Measurements from ENCODE around the gene CNPY4. TPM values are rescaled to one million over a fixed set of nuclear protein-coding genes. Genes with fewer than 3 reads are reported as not detected.
A peak's percentile ranks its signal among the peaks of the same experiment; 100 is the strongest.

Gene CNPY4
- polyA plus RNA-seq, 1 donor from 2014 or later, result 4.5 TPM

- peak overlapping the region; percentile 76 to 95 (median 89) for H3K27ac Mint-ChIP-seq
- peaks cover 2% of the 10 kb centered on the region for H3K36me3 Mint-ChIP-seq
- peaks cover 24 to 32% (median 25%) of the 10 kb centered on the region in 3 donors for H3K4me1 Mint-ChIP-seq
- no peaks in the 10 kb centered on the region for H3K27me3 Mint-ChIP-seq
- peak overlapping the region; percentile 79 to 93 (median 87) for H3K4me3 Mint-ChIP-seq
- H3K9me3 Mint-ChIP-seq, result no peaks in the 10 kb centered on the region
Measured at GRCh38 chr7:100157334-100158228, 38.1 kb downstream of the CNPY4 start.

GRCh38 chr7:100158229-100159098 is 39.0 kb downstream of the CNPY4 start, which contains the start of gene TRAPPC14:
TRAPPC14 (minus strand) TSS chr7:100158723; CDS start chr7:100158499, 224 bp downstream.
- Mint-ChIP-seq H3K9me3 (no peaks in the 10 kb centered on the region), H3K27me3 (no peaks in the 10 kb centered on the region), H3K36me3 (peaks cover 2% of the 10 kb centered on the region), H3K27ac (peak within 1 kb of the TSS; percentile 90 to 96 (median 95)), H3K4me1 (peaks cover 24 to 33% (median 28%) of the 10 kb centered on the region in 3 donors), H3K4me3 (peak within 1 kb of the TSS; percentile 84 to 93 (median 87))

- no peaks in the 10 kb centered on the region for H3K27me3 Mint-ChIP-seq
- H3K4me3 Mint-ChIP-seq, result peak overlapping the region; percentile 84 to 93 (median 87)
- H3K27ac Mint-ChIP-seq, result peak overlapping the region; percentile 90 to 96 (median 95)
- H3K36me3 Mint-ChIP-seq, result peaks cover 2% of the 10 kb centered on the region
- H3K9me3 Mint-ChIP-seq, result no peaks in the 10 kb centered on the region
- peaks cover 19 to 28% (median 28%) of the 10 kb centered on the region in 3 donors for H3K4me1 Mint-ChIP-seq
Measured at GRCh38 chr7:100159099-100159623, 39.7 kb downstream of the CNPY4 start.

- H3K36me3 Mint-ChIP-seq, result peaks cover 2% of the 10 kb centered on the region
- peaks cover 17 to 28% (median 26%) of the 10 kb centered on the region in 3 donors for H3K4me1 Mint-ChIP-seq
- H3K27me3 Mint-ChIP-seq, result no peaks in the 10 kb centered on the region
- H3K27ac Mint-ChIP-seq, result peak overlapping the region in 2 of 3 donors; percentile 53 to 95
- H3K9me3 Mint-ChIP-seq, result no peaks in the 10 kb centered on the region
- peak overlapping the region; percentile 9 to 85 (median 64) for H3K4me3 Mint-ChIP-seq
Measured at GRCh38 chr7:100160067-100160466, 40.6 kb downstream of the CNPY4 start.

- Mint-ChIP-seq H3K27ac (peak overlapping the region in 2 of 3 donors; percentile 5 to 53), H3K4me1 (peaks cover 16 to 24% (median 22%) of the 10 kb centered on the region in 3 donors), H3K27me3 (peaks cover 21% of the 10 kb centered on the region), H3K9me3 (no peaks in the 10 kb centered on the region), H3K36me3 (no peaks in the 10 kb centered on the region), H3K4me3 (peak overlapping the region in 3 of 4 donors; percentile 13 to 79 (median 52))
Measured at GRCh38 chr7:100163006-100163531, 43.6 kb downstream of the CNPY4 start.

GRCh38 chr7:100163871-100164270 is 44.4 kb downstream of the CNPY4 start:
- no peaks in the 10 kb centered on the region for H3K9me3 Mint-ChIP-seq
- no peaks in the 10 kb centered on the region for H3K36me3 Mint-ChIP-seq
- H3K4me1 Mint-ChIP-seq, result peaks cover 24 to 31% (median 30%) of the 10 kb centered on the region in 3 donors
- H3K4me3 Mint-ChIP-seq, result peak overlapping the region in 1 of 4 donors; percentile 52
- H3K27ac Mint-ChIP-seq, result no peak overlapping the region
- peaks cover 29% of the 10 kb centered on the region for H3K27me3 Mint-ChIP-seq

GRCh38 chr7:100166317-100166940 is 47.0 kb downstream of the CNPY4 start:
- Mint-ChIP-seq H3K27me3 (peaks cover 45% of the 10 kb centered on the region), H3K36me3 (no peaks in the 10 kb centered on the region), H3K27ac (peak overlapping the region in 2 of 3 donors; percentile 16 to 38), H3K9me3 (no peaks in the 10 kb centered on the region), H3K4me3 (peak overlapping the region in 3 of 4 donors; percentile 33 to 64 (median 55)), H3K4me1 (peaks cover 28 to 36% (median 29%) of the 10 kb centered on the region in 3 donors)

GRCh38 chr7:100166970-100167911 is 47.8 kb downstream of the CNPY4 start:
- H3K9me3 Mint-ChIP-seq, result no peaks in the 10 kb centered on the region
- peaks cover 28 to 36% (median 29%) of the 10 kb centered on the region in 3 donors for H3K4me1 Mint-ChIP-seq
- H3K4me3 Mint-ChIP-seq, result peak overlapping the region in 3 of 4 donors; percentile 64 to 77 (median 67)
- H3K36me3 Mint-ChIP-seq, result no peaks in the 10 kb centered on the region
- peaks cover 48% of the 10 kb centered on the region for H3K27me3 Mint-ChIP-seq
- peak overlapping the region; percentile 54 to 90 (median 71) for H3K27ac Mint-ChIP-seq

- Mint-ChIP-seq H3K4me1 (peaks cover 28 to 36% (median 29%) of the 10 kb centered on the region in 3 donors), H3K36me3 (no peaks in the 10 kb centered on the region), H3K27me3 (peaks cover 48% of the 10 kb centered on the region), H3K4me3 (peak overlapping the region; percentile 34 to 91 (median 72)), H3K9me3 (no peaks in the 10 kb centered on the region), H3K27ac (peak overlapping the region; percentile 54 to 90 (median 71))
Measured at GRCh38 chr7:100167912-100168323, 48.5 kb downstream of the CNPY4 start.

- H3K4me3 Mint-ChIP-seq, result peak overlapping the region in 3 of 4 donors; percentile 67 to 91 (median 83)
- peaks cover 52% of the 10 kb centered on the region for H3K27me3 Mint-ChIP-seq
- peak overlapping the region in 1 of 3 donors; percentile 42 for H3K27ac Mint-ChIP-seq
- peaks cover 23 to 32% (median 24%) of the 10 kb centered on the region in 3 donors for H3K4me1 Mint-ChIP-seq
- no peaks in the 10 kb centered on the region for H3K36me3 Mint-ChIP-seq
- no peaks in the 10 kb centered on the region for H3K9me3 Mint-ChIP-seq
Measured at GRCh38 chr7:100169147-100169850, 49.9 kb downstream of the CNPY4 start.

- Mint-ChIP-seq H3K27me3 (peaks cover 52% of the 10 kb centered on the region), H3K4me1 (peaks cover 23 to 32% (median 24%) of the 10 kb centered on the region in 3 donors), H3K9me3 (no peaks in the 10 kb centered on the region), H3K27ac (peak overlapping the region in 1 of 3 donors; percentile 14), H3K36me3 (no peaks in the 10 kb centered on the region), H3K4me3 (peak overlapping the region; percentile 11 to 87 (median 50))
Measured at GRCh38 chr7:100170101-100170897, 50.9 kb downstream of the CNPY4 start.

Data from IgD-negative memory B cell (primary cell).